Smooth muscle cell (in vitro differentiated cells): ENCODE results near the gene IL24. TPM values are rescaled to one million over a fixed set of nuclear protein-coding genes. Genes with fewer than 3 reads are reported as not detected.

Source experiments
- DNase-seq: peaks from one replicate; lab custom pipeline; 2025; ENCODE audit not compliant: unreplicated experiment; lab: John Stamatoyannopoulos, UW
- H2AFZ ChIP-seq: fragments of 200-600 bp; sonication (generic); 2 replicates; pipeline ENCODE4 v1.6.0; 2016; ENCODE audit warnings: antibody characterized with exemption, low read depth, mild to moderate bottlenecking
- H3F3A ChIP-seq: fragments of 200-600 bp; sonication (generic); 2 replicates; pipeline ENCODE4 v1.6.0; 2017; ENCODE audit warnings: antibody characterized with exemption, low read depth
- H3K27ac ChIP-seq: fragments of 200-600 bp; sonication (generic); 2 replicates; pipeline ENCODE4 v1.5.1; 2016; ENCODE audit warnings: low read depth, mild to moderate bottlenecking
- H3K27me3 ChIP-seq: fragments of 200-600 bp; sonication (generic); 2 replicates; pipeline ENCODE4 v1.6.1; 2016; ENCODE audit warnings: low read depth, mild to moderate bottlenecking
- H3K36me3 ChIP-seq: fragments of 200-600 bp; sonication (generic); 2 replicates; pipeline ENCODE4 v1.5.1; 2016; ENCODE audit warnings: low read depth
- H3K4me1 ChIP-seq: fragments of 200-600 bp; sonication (generic); 2 replicates; pipeline ENCODE4 v1.5.1; 2016; ENCODE audit warnings: low read depth
- H3K4me2 ChIP-seq: fragments of 200-600 bp; sonication (generic); 2 replicates; pipeline ENCODE4 v1.6.0; 2016; ENCODE audit warnings: mild to moderate bottlenecking
- H3K4me3 ChIP-seq: fragments of 200-600 bp; sonication (generic); 2 replicates; pipeline ENCODE4 v1.5.1; 2016; ENCODE audit warnings: mild to moderate bottlenecking
- H3K79me2 ChIP-seq: fragments of 200-600 bp; sonication (generic); 2 replicates; pipeline ENCODE4 v1.6.0; 2016; ENCODE audit warnings: low read depth, mild to moderate bottlenecking
- H3K9ac ChIP-seq: fragments of 200-600 bp; sonication (generic); 2 replicates; pipeline ENCODE4 v1.6.0; 2016; ENCODE audit warnings: low read depth
- H3K9me3 ChIP-seq: fragments of 200-600 bp; sonication (generic); replicated peaks from 2 replicates; pipeline ENCODE4 v1.5.1; 2016; ENCODE audit warnings: low read depth
- H4K20me1 ChIP-seq: fragments of 200-600 bp; sonication (generic); 2 replicates; pipeline ENCODE4 v1.6.0; 2016; ENCODE audit warnings: low read depth
- WGBS: methylation state at CpG from one replicate; pipeline ENCODE4 v1.1.7; 2016; ENCODE audit warnings: low lambda C conversion rate; 5-methylcytosine and 5-hydroxymethylcytosine counted together
- polyA plus RNA-seq: library from polyadenylated mRNA; unstranded; fragments of >200 nt; fragmentation: Nextera tagmentation; extraction: Ambion mirVana; gene quantifications from 2 replicates; pipeline ENCODE4 v1.2.1, GENCODE V29; 2016
- total RNA-seq: library from RNA; depleted of rRNA; stranded (reverse); fragments of >200 nt; gene quantifications from 2 replicates; pipeline ENCODE4 v1.2.3, GENCODE V29; 2014
- TF ChIP-seq, protein P1 (sequence below): fragments of 200-600 bp; sonication (generic); IDR thresholded peaks from 2 replicates; pipeline ENCODE4 v1.5.1; 2017; ENCODE audit warnings: borderline replicate concordance, mild to moderate bottlenecking, antibody characterized with exemption; ENCODE audit not compliant: insufficient read depth, poor library complexity, severe bottlenecking

The IL24 gene
- total and polyA plus RNA-seq, 2 experiments from 2014 or later = 1.5 to 1.9 TPM

DNA sequence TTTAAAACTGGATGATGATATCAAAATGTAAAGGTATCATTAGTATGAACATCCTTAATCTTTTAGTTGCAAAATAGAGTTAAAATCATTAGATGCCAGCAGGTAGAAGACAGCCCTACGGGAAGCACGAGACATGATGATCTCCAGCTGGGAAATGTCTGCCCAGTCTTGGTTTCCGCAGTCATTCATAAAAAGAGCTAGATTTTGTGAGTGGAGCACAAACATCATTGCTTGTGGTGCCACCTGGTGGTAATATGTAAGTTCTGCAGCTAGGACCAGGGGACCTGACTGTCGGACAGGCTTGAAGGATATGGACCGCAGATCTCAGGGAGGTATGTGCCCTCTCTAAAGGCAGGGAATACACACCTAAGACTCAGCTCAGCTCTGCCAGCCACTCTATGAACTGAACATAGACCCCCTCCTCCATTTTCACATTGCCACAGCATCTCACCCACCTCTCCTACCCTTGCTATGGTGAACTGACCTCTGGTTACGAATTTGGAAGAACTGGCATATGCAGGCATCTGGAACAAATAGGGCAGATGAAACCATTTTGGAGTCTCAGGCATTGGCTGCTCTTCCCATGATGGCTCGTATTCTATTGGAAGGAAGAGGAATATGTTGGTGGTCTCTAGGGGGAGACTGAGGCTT, 15.3 kb downstream of the IL24 start:
- Histone ChIP-seq H3F3A (no peaks in the 10 kb centered on the region), H3K4me3 (no peak overlapping the region), H3K4me2 (no peak overlapping the region), H4K20me1 (no peaks in the 10 kb centered on the region), H3K36me3 (no peaks in the 10 kb centered on the region), H3K79me2 (no peaks in the 10 kb centered on the region), H3K27me3 (peaks cover 70% of the 10 kb centered on the region), H3K9ac (no peak overlapping the region), H3K4me1 (no peaks in the 10 kb centered on the region), H2AFZ (no peak overlapping the region), H3K27ac (no peak overlapping the region), H3K9me3 (no peaks in the 10 kb centered on the region)
- WGBS = 30% methylated on average over 7 of the region's 7 CpGs
- DNase-seq = peak; percentile 12
- TF ChIP-seq, protein P1, sequence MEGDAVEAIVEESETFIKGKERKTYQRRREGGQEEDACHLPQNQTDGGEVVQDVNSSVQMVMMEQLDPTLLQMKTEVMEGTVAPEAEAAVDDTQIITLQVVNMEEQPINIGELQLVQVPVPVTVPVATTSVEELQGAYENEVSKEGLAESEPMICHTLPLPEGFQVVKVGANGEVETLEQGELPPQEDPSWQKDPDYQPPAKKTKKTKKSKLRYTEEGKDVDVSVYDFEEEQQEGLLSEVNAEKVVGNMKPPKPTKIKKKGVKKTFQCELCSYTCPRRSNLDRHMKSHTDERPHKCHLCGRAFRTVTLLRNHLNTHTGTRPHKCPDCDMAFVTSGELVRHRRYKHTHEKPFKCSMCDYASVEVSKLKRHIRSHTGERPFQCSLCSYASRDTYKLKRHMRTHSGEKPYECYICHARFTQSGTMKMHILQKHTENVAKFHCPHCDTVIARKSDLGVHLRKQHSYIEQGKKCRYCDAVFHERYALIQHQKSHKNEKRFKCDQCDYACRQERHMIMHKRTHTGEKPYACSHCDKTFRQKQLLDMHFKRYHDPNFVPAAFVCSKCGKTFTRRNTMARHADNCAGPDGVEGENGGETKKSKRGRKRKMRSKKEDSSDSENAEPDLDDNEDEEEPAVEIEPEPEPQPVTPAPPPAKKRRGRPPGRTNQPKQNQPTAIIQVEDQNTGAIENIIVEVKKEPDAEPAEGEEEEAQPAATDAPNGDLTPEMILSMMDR = peak; percentile 81

DNA sequence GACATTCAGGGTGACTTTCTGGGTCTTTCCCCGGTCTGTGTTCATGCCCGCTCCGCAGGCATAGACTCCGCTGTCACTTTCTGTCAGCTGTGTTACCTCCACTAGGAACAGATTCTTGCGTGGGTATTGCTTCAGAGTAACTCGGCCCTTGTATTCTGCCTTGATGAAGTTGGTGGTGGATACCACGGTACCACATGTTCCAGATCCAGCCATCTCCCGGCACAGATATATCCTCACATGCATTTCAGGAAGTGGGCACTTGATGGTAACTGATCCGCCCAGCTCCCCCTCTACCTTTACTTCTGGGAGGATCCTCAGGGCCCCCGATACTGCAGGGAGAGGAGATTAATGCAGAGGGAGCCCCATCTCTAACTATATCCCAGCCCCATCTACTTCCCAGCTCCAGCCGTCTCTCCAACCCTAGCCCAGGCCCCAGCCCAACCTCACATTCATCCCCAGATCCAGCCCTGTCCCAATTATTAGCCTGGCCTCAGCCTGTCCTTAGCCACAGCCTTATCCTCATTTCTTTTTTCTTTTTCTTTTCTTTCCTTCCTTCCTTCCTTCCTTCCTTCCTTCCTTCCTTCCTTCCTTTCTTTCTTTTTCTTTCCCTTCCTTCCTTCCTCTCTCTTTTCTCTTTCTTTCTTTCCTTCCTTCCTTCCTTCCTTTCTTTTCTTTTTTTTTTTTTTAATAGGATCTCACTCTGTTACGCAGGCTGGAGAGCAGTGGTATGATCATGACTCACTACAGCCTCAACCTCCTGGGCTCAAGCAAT, 16.7 kb downstream of the IL24 start:
- H4K20me1 ChIP-seq = no peaks in the 10 kb centered on the region
- no peaks in the 10 kb centered on the region for H3K79me2 ChIP-seq
- DNase-seq = no peak
- WGBS = 87% methylated on average over 12 of the region's 12 CpGs
- TF ChIP-seq, protein P1 = no peak
- H3K36me3 ChIP-seq = no peaks in the 10 kb centered on the region
- no peak overlapping the region for H3K9ac ChIP-seq
- no peaks in the 10 kb centered on the region for H3K9me3 ChIP-seq
- H3F3A ChIP-seq = no peaks in the 10 kb centered on the region
- no peak overlapping the region for H2AFZ ChIP-seq
- H3K27ac ChIP-seq = no peak overlapping the region
- H3K27me3 ChIP-seq = peaks cover 67% of the 10 kb centered on the region
- no peak overlapping the region for H3K4me3 ChIP-seq
- H3K4me1 ChIP-seq = no peaks in the 10 kb centered on the region
- H3K4me2 ChIP-seq = no peak overlapping the region

DNA sequence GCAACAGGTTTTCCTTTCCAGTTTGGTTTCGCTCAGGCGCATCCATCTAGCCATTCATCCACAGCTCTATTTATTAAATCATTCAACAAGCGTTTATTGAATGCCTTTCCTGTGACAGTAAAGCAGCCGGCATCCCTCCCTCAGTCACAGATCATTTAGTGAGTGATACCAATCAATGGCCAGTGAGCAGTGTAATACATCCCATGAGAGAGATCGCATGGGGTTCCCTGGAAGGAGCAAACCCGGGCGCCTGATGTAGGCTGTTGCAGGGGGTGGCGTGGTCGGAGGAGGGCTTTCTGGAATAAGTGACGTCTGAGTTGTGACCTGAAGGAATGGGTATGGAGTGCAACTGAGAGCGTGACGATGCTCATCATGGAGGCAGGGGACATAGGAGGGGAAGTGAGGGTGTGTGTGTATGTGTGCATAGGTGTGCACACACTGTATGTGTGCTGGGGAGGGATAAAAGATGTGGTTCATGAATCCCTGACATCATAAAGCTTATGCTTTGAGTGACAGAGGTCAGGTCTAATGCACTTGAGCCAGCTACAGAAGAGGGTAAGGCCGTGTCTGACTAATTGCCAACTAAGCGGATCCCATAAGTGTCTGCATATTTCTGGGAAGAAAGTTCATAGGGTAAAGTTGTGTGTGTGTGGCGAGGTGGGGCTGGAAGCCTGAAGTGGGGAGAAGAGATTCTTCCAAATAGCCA, 17.9 kb downstream of the IL24 start:
- no peaks in the 10 kb centered on the region for H3K4me1 ChIP-seq
- H3K36me3 ChIP-seq = no peaks in the 10 kb centered on the region
- no peaks in the 10 kb centered on the region for H3K79me2 ChIP-seq
- WGBS = 85% methylated on average over 15 of the region's 15 CpGs
- H2AFZ ChIP-seq = no peak overlapping the region
- H3K9ac ChIP-seq = no peak overlapping the region
- no peak overlapping the region for H3K4me2 ChIP-seq
- H3K9me3 ChIP-seq = no peaks in the 10 kb centered on the region
- H3K27me3 ChIP-seq = peaks cover 55% of the 10 kb centered on the region
- no peaks in the 10 kb centered on the region for H4K20me1 ChIP-seq
- no peak overlapping the region for H3K27ac ChIP-seq
- H3K4me3 ChIP-seq = no peak overlapping the region
- TF ChIP-seq, protein P1 = no peak
- no peaks in the 10 kb centered on the region for H3F3A ChIP-seq
- DNase-seq = no peak
